Measurements from ENCODE around the gene ZNF3.
A peak's percentile ranks its signal among the peaks of the same experiment; 100 is the strongest.

The ZNF3 gene

GRCh38 chr7:100119072-100119969 is 37.8 kb upstream of the ZNF3 start, which contains the start of the genes CNPY4 and TAF6:
TSS of gene CNPY4 (plus strand) at chr7:100119634. CDS start at chr7:100119745, 111 bp downstream.
TSS of gene TAF6 (minus strand) at chr7:100119358. CDS start at chr7:100114209, 5,149 bp downstream.
- Histone ChIP-seq H2AFZ (ENCODE audit: low read length) (peak within 1 kb of the TSS; percentile 78), H3K9me2 (replicated peaks; ENCODE audit: low read depth, low read length) (no peaks in the 10 kb centered on the region)
- TF ChIP-seq CTCF (conservative IDR thresholded peaks at IDR 0.05; ENCODE audit: low read length) (no peak), EZH2phosphoT487 (IDR thresholded peaks at IDR 0.05; ENCODE audit: borderline replicate concordance) (no peak)

GRCh38 chr7:100118388-100119071 is 37.0 kb upstream of the ZNF3 start:
- peak overlapping the region; percentile 78 for H2AFZ ChIP-seq (ENCODE audit: low read length)
- peak overlapping the region; percentile 99 for H3K4me3 ChIP-seq (ENCODE audit: low read length, poor library complexity, severe bottlenecking)
- peaks cover 14% of the 10 kb centered on the region for H3K4me1 ChIP-seq (ENCODE audit: insufficient read depth, low read length, poor library complexity, severe bottlenecking)
- H3K9ac ChIP-seq (ENCODE audit: low read depth, low read length, poor library complexity, severe bottlenecking): peak overlapping the region; percentile 91
- no peaks in the 10 kb centered on the region for H3K27me3 ChIP-seq (ENCODE audit: insufficient read depth, low read length, poor library complexity, severe bottlenecking)
- peaks cover 24% of the 10 kb centered on the region for H3K79me2 ChIP-seq (ENCODE audit: insufficient read depth, low read length)
- no peaks in the 10 kb centered on the region for H3K9me3 ChIP-seq (ENCODE audit: insufficient read depth, low read depth, low read length)
- H4K20me1 ChIP-seq (ENCODE audit: insufficient read depth, low read length, poor library complexity, severe bottlenecking): peaks cover 4% of the 10 kb centered on the region
- peak overlapping the region; percentile 91 for H3K4me2 ChIP-seq (ENCODE audit: low read depth, low read length, poor library complexity, severe bottlenecking)
- no peaks in the 10 kb centered on the region for H3K9me2 ChIP-seq (replicated peaks; ENCODE audit: low read depth, low read length)
- H3F3A ChIP-seq (ENCODE audit: low read depth): no peaks in the 10 kb centered on the region
- TF ChIP-seq EZH2phosphoT487 (IDR thresholded peaks at IDR 0.05; ENCODE audit: borderline replicate concordance): no peak
- TF ChIP-seq CTCF (conservative IDR thresholded peaks at IDR 0.05; ENCODE audit: low read length): no peak
- H3K36me3 ChIP-seq (ENCODE audit: insufficient read depth, low read length): peaks cover 4% of the 10 kb centered on the region; the same call in 1 of the 2 replicates

More at GRCh38 chr7:100119072-100119969, 37.8 kb upstream of the ZNF3 start, which contains the start of the genes CNPY4 and TAF6:
- Histone ChIP-seq H3K79me2 (ENCODE audit: insufficient read depth, low read length) (peaks cover 27% of the 10 kb centered on the region), H3K27me3 (ENCODE audit: insufficient read depth, low read length, poor library complexity, severe bottlenecking) (no peaks in the 10 kb centered on the region), H3K9ac (ENCODE audit: low read depth, low read length, poor library complexity, severe bottlenecking) (peak within 1 kb of the TSS; percentile 91), H3K9me3 (ENCODE audit: insufficient read depth, low read depth, low read length) (no peaks in the 10 kb centered on the region), H4K20me1 (ENCODE audit: insufficient read depth, low read length, poor library complexity, severe bottlenecking) (peaks cover 4% of the 10 kb centered on the region), H3K4me1 (ENCODE audit: insufficient read depth, low read length, poor library complexity, severe bottlenecking) (peaks cover 14% of the 10 kb centered on the region), H3F3A (ENCODE audit: low read depth) (no peaks in the 10 kb centered on the region), H3K4me3 (ENCODE audit: low read length, poor library complexity, severe bottlenecking) (peak within 1 kb of the TSS; percentile 99), H3K4me2 (ENCODE audit: low read depth, low read length, poor library complexity, severe bottlenecking) (peak within 1 kb of the TSS; percentile 91), H3K36me3 (ENCODE audit: insufficient read depth, low read length) (no peaks in the 10 kb centered on the region)

GRCh38 chr7:100115026-100115425 is 33.5 kb upstream of the ZNF3 start:
- no peaks in the 10 kb centered on the region for H3K27me3 ChIP-seq (ENCODE audit: insufficient read depth, low read length, poor library complexity, severe bottlenecking)
- H3F3A ChIP-seq (ENCODE audit: low read depth): no peaks in the 10 kb centered on the region
- H3K4me3 ChIP-seq (ENCODE audit: low read length, poor library complexity, severe bottlenecking): no peak overlapping the region
- H4K20me1 ChIP-seq (ENCODE audit: insufficient read depth, low read length, poor library complexity, severe bottlenecking): peaks cover 4% of the 10 kb centered on the region
- H3K36me3 ChIP-seq (ENCODE audit: insufficient read depth, low read length): peaks cover 4% of the 10 kb centered on the region; the same call in 1 of the 2 replicates
- H2AFZ ChIP-seq (ENCODE audit: low read length): no peak overlapping the region
- TF ChIP-seq CTCF (conservative IDR thresholded peaks at IDR 0.05; ENCODE audit: low read length) (no peak), EZH2phosphoT487 (IDR thresholded peaks at IDR 0.05; ENCODE audit: borderline replicate concordance) (no peak)
- no peak overlapping the region for H3K4me2 ChIP-seq (ENCODE audit: low read depth, low read length, poor library complexity, severe bottlenecking)
- no peak overlapping the region for H3K9ac ChIP-seq (ENCODE audit: low read depth, low read length, poor library complexity, severe bottlenecking)
- no peaks in the 10 kb centered on the region for H3K9me3 ChIP-seq (ENCODE audit: insufficient read depth, low read depth, low read length)
- H3K4me1 ChIP-seq (ENCODE audit: insufficient read depth, low read length, poor library complexity, severe bottlenecking): peaks cover 6% of the 10 kb centered on the region
- peaks cover 16% of the 10 kb centered on the region for H3K79me2 ChIP-seq (ENCODE audit: insufficient read depth, low read length)
- H3K9me2 ChIP-seq (replicated peaks; ENCODE audit: low read depth, low read length): no peaks in the 10 kb centered on the region
